ENCODE measurements around the gene PDZK1IP1. TPM values are rescaled to one million over a fixed set of nuclear protein-coding genes. Genes with fewer than 3 reads are reported as not detected.

The PDZK1IP1 gene
- total and polyA plus RNA-seq, 2 of the 13 experiments (the other 11 are each of a cell fraction or from before 2014, with no cell fraction given), result 0.24 to 1.6 TPM

GRCh38 chr1:47179017-47179987, 10.5 kb downstream of the PDZK1IP1 start (continued):
- TF ChIP-seq DRAP1 (CRISPR knock-in tag; IDR thresholded peaks at IDR 0.05) (no peak; the same call in 1 of the 2 replicates), SOX6 (IDR thresholded peaks at IDR 0.05) (no peak), SOX6 (CRISPR knock-in tag; IDR thresholded peaks at IDR 0.05) (peak; percentile 50; the same call in 1 of the 2 replicates), NCOR1 (IDR thresholded peaks at IDR 0.05; ENCODE audit: borderline replicate concordance, low read length) (no peak), ZNF589 (CRISPR knock-in tag; conservative IDR thresholded peaks at IDR 0.05) (no peak), ZNF224 (CRISPR knock-in tag; IDR thresholded peaks at IDR 0.05) (no peak), HIC2 (CRISPR knock-in tag; IDR thresholded peaks at IDR 0.05; ENCODE audit: low read depth) (no peak), ZNF367 (CRISPR knock-in tag; IDR thresholded peaks at IDR 0.05; ENCODE audit: borderline replicate concordance) (no peak), IRF9 (CRISPR knock-in tag; IDR thresholded peaks at IDR 0.05; ENCODE audit: borderline replicate concordance) (no peak), ZBTB39 (CRISPR knock-in tag; IDR thresholded peaks at IDR 0.05) (no peak), WIZ (CRISPR knock-in tag; IDR thresholded peaks at IDR 0.05) (no peak), SSRP1 (CRISPR knock-in tag; IDR thresholded peaks at IDR 0.05) (0 out of 2 replicates have a peak, but pooled peaks have one; percentile 62), SUZ12 (IDR thresholded peaks at IDR 0.05; ENCODE audit: low read depth, low read length) (no peak), DZIP1 (CRISPR knock-in tag; IDR thresholded peaks at IDR 0.05) (no peak), ZNF740 (CRISPR knock-in tag; IDR thresholded peaks at IDR 0.05) (no peak), SRSF1 (optimal IDR thresholded peaks at IDR 0.05; ENCODE audit: low read depth, low read length) (peak; percentile 80)

Measured in HepG2 (cell line).